Activated CD4-positive, alpha-beta T cell treated with anti-CD3 and anti-CD28 coated beads, Interleukin-2, amount 10 ng/mL, durations not matched to agents 24 days and 14 days (primary cell): ENCODE measurements around the gene NMNAT2. TPM values are rescaled to one million over a fixed set of nuclear protein-coding genes. Genes with fewer than 3 reads are reported as not detected.
A peak's percentile ranks its signal among the peaks of the same experiment; 100 is the strongest.
"Not testable (repeated sequence)": the region's sequence is repeated elsewhere in the genome, so short reads cannot be mapped to it uniquely, and the experiment has no call there.

Experiments
- DNase-seq: peaks from one replicate; pipeline ENCODE4 v3.0.0; 2022
- H3K27ac Mint-ChIP-seq: one replicate; pipeline ENCODE4 v1.8.0; 2022; ENCODE audit warnings: mild to moderate bottlenecking, mixed read lengths
- H3K27me3 Mint-ChIP-seq: one replicate; pipeline ENCODE4 v1.8.0; 2022; ENCODE audit warnings: mixed read lengths
- H3K36me3 Mint-ChIP-seq: one replicate; pipeline ENCODE4 v1.8.0; 2022; ENCODE audit warnings: low read depth, mild to moderate bottlenecking, mixed read lengths
- H3K4me1 Mint-ChIP-seq: one replicate; pipeline ENCODE4 v1.8.0; 2021; ENCODE audit warnings: mixed read lengths
- H3K4me3 Mint-ChIP-seq: one replicate; pipeline ENCODE4 v1.8.0; 2022; ENCODE audit warnings: mild to moderate bottlenecking, moderate library complexity, mixed read lengths
- H3K9me3 Mint-ChIP-seq: one replicate; pipeline ENCODE4 v1.8.0; 2021; ENCODE audit warnings: mixed read lengths
- intact Hi-C: fragments of 100-400 bp; cut with micrococcal nuclease; formaldehyde crosslinking; loops from one replicate; pipeline ENCODE4 v1.15.1; 2023
- total RNA-seq: library from RNA; stranded (reverse); gene quantifications from 2 replicates; pipeline ENCODE4 v1.2.3, GENCODE V29; 2022

NMNAT2 gene
- total RNA-seq, 1 donor from 2014 or later = not detected

- intact Hi-C loops = no loop called here
- H3K4me1 Mint-ChIP-seq = peaks cover 6% of the 10 kb centered on the region
- no peak overlapping the region for H3K4me3 Mint-ChIP-seq
- H3K27ac Mint-ChIP-seq = no peak overlapping the region
- no peaks in the 10 kb centered on the region for H3K36me3 Mint-ChIP-seq
- peak; percentile 59 for DNase-seq
- no peaks in the 10 kb centered on the region for H3K9me3 Mint-ChIP-seq
- no peaks in the 10 kb centered on the region for H3K27me3 Mint-ChIP-seq
Observed at GRCh38 chr1:183278739-183279591, 139.2 kb downstream of the NMNAT2 start.

- Mint-ChIP-seq H3K9me3 (no peaks in the 10 kb centered on the region), H3K4me1 (peaks cover 6% of the 10 kb centered on the region), H3K4me3 (no peak overlapping the region), H3K27me3 (no peaks in the 10 kb centered on the region), H3K36me3 (no peaks in the 10 kb centered on the region), H3K27ac (no peak overlapping the region)
- DNase-seq = no peak
- intact Hi-C loops = no loop called here
Observed at GRCh38 chr1:183277821-183278738, 140.1 kb downstream of the NMNAT2 start.

GRCh38 chr1:183276386-183277080 lies 141.6 kb downstream of the NMNAT2 start:
- Mint-ChIP-seq H3K4me1 (peaks cover 6% of the 10 kb centered on the region), H3K4me3 (no peak overlapping the region), H3K27ac (no peak overlapping the region), H3K36me3 (no peaks in the 10 kb centered on the region), H3K27me3 (peaks cover 2% of the 10 kb centered on the region), H3K9me3 (no peaks in the 10 kb centered on the region)
- no peak for DNase-seq
- intact Hi-C loops = no loop called here

GRCh38 chr1:183275322-183275721 lies 142.9 kb downstream of the NMNAT2 start:
- Mint-ChIP-seq H3K4me1 (peaks cover 6% of the 10 kb centered on the region), H3K9me3 (no peaks in the 10 kb centered on the region), H3K36me3 (no peaks in the 10 kb centered on the region), H3K27ac (no peak overlapping the region), H3K27me3 (peaks cover 2% of the 10 kb centered on the region), H3K4me3 (no peak overlapping the region)
- DNase-seq = no peak
- intact Hi-C loops = no loop called here

GRCh38 chr1:183274836-183275235 lies 143.3 kb downstream of the NMNAT2 start:
- Mint-ChIP-seq H3K27me3 (peaks cover 2% of the 10 kb centered on the region), H3K27ac (no peak overlapping the region), H3K36me3 (no peaks in the 10 kb centered on the region), H3K4me3 (no peak overlapping the region), H3K4me1 (peaks cover 6% of the 10 kb centered on the region), H3K9me3 (no peaks in the 10 kb centered on the region)
- no peak for DNase-seq
- intact Hi-C loops = no loop called here

GRCh38 chr1:183273984-183274383 lies 144.2 kb downstream of the NMNAT2 start:
- H3K36me3 Mint-ChIP-seq, H3K27me3 Mint-ChIP-seq, H3K27ac Mint-ChIP-seq, H3K9me3 Mint-ChIP-seq, H3K4me3 Mint-ChIP-seq, DNase-seq, H3K4me1 Mint-ChIP-seq, intact Hi-C loops: not testable (repeated sequence)

- no peak for DNase-seq
- peaks cover 2% of the 10 kb centered on the region for H3K27me3 Mint-ChIP-seq
- no peak overlapping the region for H3K27ac Mint-ChIP-seq
- no peaks in the 10 kb centered on the region for H3K9me3 Mint-ChIP-seq
- no peaks in the 10 kb centered on the region for H3K36me3 Mint-ChIP-seq
- no peaks in the 10 kb centered on the region for H3K4me1 Mint-ChIP-seq
- intact Hi-C loops = no loop called here
- no peak overlapping the region for H3K4me3 Mint-ChIP-seq
Observed at GRCh38 chr1:183273300-183273699, 144.9 kb downstream of the NMNAT2 start.

GRCh38 chr1:183272390-183272848 lies 145.8 kb downstream of the NMNAT2 start:
- H3K9me3 Mint-ChIP-seq = no peaks in the 10 kb centered on the region
- H3K27me3 Mint-ChIP-seq = peaks cover 5% of the 10 kb centered on the region

GRCh38 chr1:183270541-183271141 lies 147.5 kb downstream of the NMNAT2 start:
- intact Hi-C loops = no loop called here
- H3K27ac Mint-ChIP-seq = no peak overlapping the region

More at GRCh38 chr1:183272390-183272848, 145.8 kb downstream of the NMNAT2 start:
- no peak overlapping the region for H3K4me3 Mint-ChIP-seq
- H3K4me1 Mint-ChIP-seq = no peaks in the 10 kb centered on the region
- intact Hi-C loops = no loop called here
- no peaks in the 10 kb centered on the region for H3K36me3 Mint-ChIP-seq
- no peak overlapping the region for H3K27ac Mint-ChIP-seq
- DNase-seq = no peak

GRCh38 chr1:183267646-183268431 lies 150.3 kb downstream of the NMNAT2 start:
- Mint-ChIP-seq H3K4me3 (no peak overlapping the region), H3K27me3 (peaks cover 14% of the 10 kb centered on the region), H3K27ac (no peak overlapping the region), H3K4me1 (no peaks in the 10 kb centered on the region), H3K9me3 (no peaks in the 10 kb centered on the region), H3K36me3 (no peaks in the 10 kb centered on the region)
- intact Hi-C loops = no loop called here
- DNase-seq = no peak

More at GRCh38 chr1:183270541-183271141, 147.5 kb downstream of the NMNAT2 start:
- Mint-ChIP-seq H3K4me3 (no peak overlapping the region), H3K4me1 (no peaks in the 10 kb centered on the region), H3K27me3 (peaks cover 12% of the 10 kb centered on the region), H3K36me3 (no peaks in the 10 kb centered on the region), H3K9me3 (no peaks in the 10 kb centered on the region)
- no peak for DNase-seq

- Mint-ChIP-seq H3K27me3 (peaks cover 17% of the 10 kb centered on the region), H3K9me3 (no peaks in the 10 kb centered on the region), H3K36me3 (no peaks in the 10 kb centered on the region), H3K4me3 (no peak overlapping the region), H3K27ac (no peak overlapping the region), H3K4me1 (no peaks in the 10 kb centered on the region)
- intact Hi-C loops = no loop called here
- no peak for DNase-seq
Observed at GRCh38 chr1:183263886-183264602, 154.1 kb downstream of the NMNAT2 start.

- H3K9me3 Mint-ChIP-seq = no peaks in the 10 kb centered on the region
- no peaks in the 10 kb centered on the region for H3K4me1 Mint-ChIP-seq
- peaks cover 18% of the 10 kb centered on the region for H3K27me3 Mint-ChIP-seq
- H3K36me3 Mint-ChIP-seq = no peaks in the 10 kb centered on the region
- no peak overlapping the region for H3K27ac Mint-ChIP-seq
- no peak overlapping the region for H3K4me3 Mint-ChIP-seq
- DNase-seq = no peak
- intact Hi-C loops = no loop called here
Observed at GRCh38 chr1:183262628-183263200, 155.5 kb downstream of the NMNAT2 start.
